Upper lobe of right lung (tissue), 1 donor: ENCODE results near the gene ANK3. TPM values are rescaled to one million over a fixed set of nuclear protein-coding genes. Genes with fewer than 3 reads are reported as not detected.

ENCODE experiments used
- ATAC-seq: fragments of 200-7000 bp; cut with Tn5 transposase; one replicate; pipeline ENCODE4 v1.9.1; 2020; ENCODE audit warnings: mild to moderate bottlenecking, moderate library complexity
- DNase-seq: peaks from one replicate; pipeline ENCODE4 v3.0.0-alpha.2; 2020
- H3K27ac ChIP-seq: fragments of 200-600 bp; one replicate; pipeline ENCODE4 v1.8.0; 2022
- H3K27me3 ChIP-seq: fragments of 200-600 bp; one replicate; pipeline ENCODE4 v1.8.0; 2022; ENCODE audit warnings: mild to moderate bottlenecking
- H3K36me3 ChIP-seq: fragments of 200-600 bp; one replicate; pipeline ENCODE4 v1.8.0; 2022
- H3K4me1 ChIP-seq: fragments of 200-600 bp; one replicate; pipeline ENCODE4 v1.8.0; 2022
- H3K4me3 ChIP-seq: fragments of 200-600 bp; one replicate; pipeline ENCODE4 v1.8.0; 2022; ENCODE audit warnings: mild to moderate bottlenecking
- H3K9me3 ChIP-seq: fragments of 200-600 bp; one replicate; pipeline ENCODE4 v1.8.0; 2022
- intact Hi-C: fragments of 100-400 bp; cut with DNase I; formaldehyde crosslinking; loops from one replicate; pipeline ENCODE4 v1.11.0; 2022
- total RNA-seq: library from RNA; stranded (reverse); fragmentation: NEBNext Ultra II Directional; extraction: Animal tissue kit (Norgen Biotek cat#: 25700); gene quantifications from one replicate; pipeline ENCODE4 v1.2.1, GENCODE V29; 2021
- TF ChIP-seq, protein P1 (sequence below): fragments of 200-600 bp; IDR thresholded peaks from one replicate; pipeline ENCODE4 v1.8.0; 2022; ENCODE audit warnings: antibody characterized with exemption
- donor health status: DM: no; HTN: yes; CAD: no; lungs with severe emphysema.

The ANK3 gene
- total RNA-seq, 1 donor from 2014 or later, result 91.1 TPM

DNA sequence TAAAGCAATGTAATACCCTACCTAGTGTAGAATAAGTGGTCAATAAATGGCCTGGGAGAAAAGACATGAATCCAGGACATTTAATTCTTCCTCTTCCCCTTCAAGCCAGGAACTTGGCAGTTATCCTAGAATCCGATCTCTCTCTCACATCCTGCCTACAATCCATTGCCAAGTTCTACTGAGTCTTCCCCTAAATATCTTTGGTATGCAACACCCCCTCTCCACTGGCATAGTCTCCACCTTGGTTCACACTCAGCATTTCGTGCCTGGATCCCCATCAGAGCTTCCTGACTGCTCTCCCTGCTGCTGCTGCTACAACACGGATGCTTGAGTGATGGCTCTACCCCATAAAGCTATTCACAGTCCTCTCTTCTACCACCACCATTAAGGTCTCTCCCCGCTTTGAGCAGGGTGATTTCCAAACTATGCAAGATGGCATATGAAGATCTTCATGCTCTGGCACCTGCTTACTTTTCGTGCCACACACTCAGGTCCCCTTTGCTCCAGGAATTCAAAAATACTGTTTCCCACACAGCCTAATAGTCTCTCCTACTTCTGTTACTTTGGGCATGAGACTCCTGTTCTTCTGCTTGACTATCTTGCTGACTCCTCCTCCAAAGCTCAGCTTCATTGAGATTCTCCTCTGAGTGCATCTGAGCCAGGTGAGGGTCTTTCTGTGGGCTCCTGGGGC, 4.8 kb downstream of the ANK3 start:
- H3K4me3 ChIP-seq, result no peak overlapping the region
- intact Hi-C loops, result no loop called here
- no peaks in the 10 kb centered on the region for H3K27me3 ChIP-seq
- ATAC-seq (peak; percentile 72), DNase-seq (no peak)
- TF ChIP-seq, protein P1, sequence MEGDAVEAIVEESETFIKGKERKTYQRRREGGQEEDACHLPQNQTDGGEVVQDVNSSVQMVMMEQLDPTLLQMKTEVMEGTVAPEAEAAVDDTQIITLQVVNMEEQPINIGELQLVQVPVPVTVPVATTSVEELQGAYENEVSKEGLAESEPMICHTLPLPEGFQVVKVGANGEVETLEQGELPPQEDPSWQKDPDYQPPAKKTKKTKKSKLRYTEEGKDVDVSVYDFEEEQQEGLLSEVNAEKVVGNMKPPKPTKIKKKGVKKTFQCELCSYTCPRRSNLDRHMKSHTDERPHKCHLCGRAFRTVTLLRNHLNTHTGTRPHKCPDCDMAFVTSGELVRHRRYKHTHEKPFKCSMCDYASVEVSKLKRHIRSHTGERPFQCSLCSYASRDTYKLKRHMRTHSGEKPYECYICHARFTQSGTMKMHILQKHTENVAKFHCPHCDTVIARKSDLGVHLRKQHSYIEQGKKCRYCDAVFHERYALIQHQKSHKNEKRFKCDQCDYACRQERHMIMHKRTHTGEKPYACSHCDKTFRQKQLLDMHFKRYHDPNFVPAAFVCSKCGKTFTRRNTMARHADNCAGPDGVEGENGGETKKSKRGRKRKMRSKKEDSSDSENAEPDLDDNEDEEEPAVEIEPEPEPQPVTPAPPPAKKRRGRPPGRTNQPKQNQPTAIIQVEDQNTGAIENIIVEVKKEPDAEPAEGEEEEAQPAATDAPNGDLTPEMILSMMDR, result no peak
- H3K9me3 ChIP-seq, result no peaks in the 10 kb centered on the region
- no peak overlapping the region for H3K27ac ChIP-seq
- H3K4me1 ChIP-seq, result peaks cover 6% of the 10 kb centered on the region
- no peaks in the 10 kb centered on the region for H3K36me3 ChIP-seq

DNA sequence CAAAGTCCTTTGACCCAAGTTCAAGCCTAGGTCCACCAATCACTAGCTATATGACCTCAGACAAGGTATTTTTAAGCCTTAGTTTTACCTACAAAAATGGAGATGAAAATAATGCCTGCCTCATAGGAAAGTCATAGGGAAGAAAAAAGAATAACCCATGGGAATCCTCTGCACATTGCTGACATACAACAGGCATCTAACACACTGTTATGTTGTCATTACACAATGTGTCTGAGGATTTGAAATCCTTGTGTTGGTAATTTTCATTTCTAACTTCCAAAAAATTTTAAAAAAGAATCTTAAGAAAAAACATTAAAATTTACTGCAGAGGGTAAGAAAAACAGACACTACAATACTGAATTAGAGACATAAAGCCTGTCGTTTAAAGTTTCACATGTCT, 5.7 kb downstream of the ANK3 start:
- TF ChIP-seq, protein P1, result no peak
- H3K36me3 ChIP-seq, result no peaks in the 10 kb centered on the region
- DNase-seq (no peak), ATAC-seq (no peak)
- no peak overlapping the region for H3K4me3 ChIP-seq
- no peaks in the 10 kb centered on the region for H3K9me3 ChIP-seq
- no peak overlapping the region for H3K27ac ChIP-seq
- intact Hi-C loops, result no loop called here
- H3K4me1 ChIP-seq, result peaks cover 6% of the 10 kb centered on the region
- no peaks in the 10 kb centered on the region for H3K27me3 ChIP-seq

DNA sequence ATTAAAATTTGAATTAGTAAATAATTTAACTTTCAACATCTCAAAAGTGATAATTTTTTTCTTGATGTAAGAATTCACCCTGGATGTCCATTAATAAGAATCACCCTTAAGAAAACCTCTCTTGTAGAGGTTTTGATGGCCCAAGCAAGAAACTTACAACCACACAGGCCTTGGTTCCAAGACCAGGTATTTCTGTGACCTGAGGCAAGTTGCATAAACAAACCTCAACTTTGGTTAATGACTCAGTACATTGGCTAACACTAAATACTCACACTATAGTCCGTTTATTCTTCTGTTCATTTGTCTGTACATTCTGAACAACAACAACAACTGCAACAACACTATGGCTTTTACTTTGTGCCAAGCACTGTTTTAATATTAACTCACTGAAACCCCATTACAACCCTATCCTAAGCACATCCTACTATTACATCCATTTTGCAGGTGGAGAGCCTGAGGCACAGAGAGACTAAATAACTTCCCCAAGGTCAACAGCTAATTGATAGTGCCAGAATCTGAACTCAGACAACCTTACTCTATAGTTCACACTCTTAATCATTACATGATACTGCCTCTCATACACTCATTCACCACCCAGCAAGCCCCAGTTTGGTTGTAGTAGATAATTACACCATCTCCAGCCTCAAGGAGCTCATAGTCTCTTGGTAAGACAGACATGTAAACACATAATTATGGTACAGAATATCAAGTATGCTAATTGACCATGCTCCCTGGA, 6.6 kb downstream of the ANK3 start:
- Histone ChIP-seq H3K4me1 (peaks cover 4% of the 10 kb centered on the region), H3K27me3 (no peaks in the 10 kb centered on the region), H3K27ac (no peak overlapping the region), H3K36me3 (no peaks in the 10 kb centered on the region), H3K9me3 (no peaks in the 10 kb centered on the region), H3K4me3 (no peak overlapping the region)
- TF ChIP-seq, protein P1, result no peak
- intact Hi-C loops, result no loop called here
- DNase-seq (no peak), ATAC-seq (no peak)

DNA sequence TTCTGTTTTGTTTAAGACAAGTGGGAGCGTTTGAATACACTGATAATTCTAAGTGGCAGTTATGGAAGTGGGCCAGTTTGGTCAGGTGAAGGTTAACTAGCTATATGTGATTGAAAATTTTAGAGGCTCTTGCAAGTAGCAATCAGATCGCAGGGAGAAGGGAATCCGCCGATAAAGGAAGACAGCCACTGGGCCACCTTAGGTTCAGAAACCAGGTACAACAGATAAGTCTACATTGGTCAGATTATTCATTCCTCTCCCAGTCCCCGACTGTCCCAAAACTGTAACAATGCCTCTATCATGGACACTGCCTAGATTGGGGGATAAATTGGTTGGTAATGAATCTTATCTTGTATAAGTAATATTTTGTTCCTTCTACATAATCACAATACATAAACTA, 8.9 kb downstream of the ANK3 start:
- TF ChIP-seq, protein P1, result no peak
- Histone ChIP-seq H3K27ac (no peak overlapping the region), H3K27me3 (no peaks in the 10 kb centered on the region), H3K9me3 (no peaks in the 10 kb centered on the region), H3K4me1 (peaks cover 4% of the 10 kb centered on the region), H3K36me3 (no peaks in the 10 kb centered on the region), H3K4me3 (no peak overlapping the region)
- ATAC-seq (no peak), DNase-seq (no peak)
- intact Hi-C loops, result no loop called here

DNA sequence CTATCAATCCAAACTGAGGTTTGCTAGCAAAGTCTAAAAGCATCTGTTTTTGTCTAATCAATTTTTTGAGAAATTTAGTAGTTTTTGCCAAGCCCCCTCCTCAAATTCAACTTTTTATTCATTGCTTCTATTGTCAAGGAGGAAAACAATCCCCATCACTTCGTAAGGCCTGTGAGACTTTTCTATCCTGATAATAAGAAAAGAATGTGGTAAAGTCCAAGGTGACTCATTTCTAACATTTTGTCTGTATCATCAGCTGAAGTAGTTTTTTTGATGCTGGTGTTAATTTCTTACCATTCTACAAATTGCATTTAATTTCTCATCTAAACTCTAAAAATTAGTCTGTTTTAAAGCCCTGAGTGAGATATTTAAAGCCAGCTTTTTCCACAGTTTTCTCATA, 11.7 kb downstream of the ANK3 start:
- no peak overlapping the region for H3K27ac ChIP-seq
- no peaks in the 10 kb centered on the region for H3K36me3 ChIP-seq
- no peaks in the 10 kb centered on the region for H3K4me1 ChIP-seq
- ATAC-seq (no peak), DNase-seq (no peak)
- no peak overlapping the region for H3K4me3 ChIP-seq
- H3K9me3 ChIP-seq, result no peaks in the 10 kb centered on the region
- H3K27me3 ChIP-seq, result no peaks in the 10 kb centered on the region
- intact Hi-C loops, result no loop called here
- TF ChIP-seq, protein P1, result no peak
